ENCODE data around the gene CTNNA1.

CTNNA1 gene

GRCh38 chr5:138789771-138790242 is 36.6 kb downstream of the CTNNA1 start:
- no peak for DNase-seq (ENCODE audit: low read depth)
- TF ChIP-seq CTCF (IDR thresholded peaks at IDR 0.05; ENCODE audit: control insufficient read depth, extremely low read depth, insufficient read depth) = peak; percentile 43
- no peak overlapping the region for H3K4me3 ChIP-seq (ENCODE audit: low read depth, low read length)

GRCh38 chr5:138790684-138791083 is 37.5 kb downstream of the CTNNA1 start:
- TF ChIP-seq CTCF (IDR thresholded peaks at IDR 0.05; ENCODE audit: control insufficient read depth, extremely low read depth, insufficient read depth) = no peak
- no peak for DNase-seq (ENCODE audit: low read depth)
- no peak overlapping the region for H3K4me3 ChIP-seq (ENCODE audit: low read depth, low read length)

DNA sequence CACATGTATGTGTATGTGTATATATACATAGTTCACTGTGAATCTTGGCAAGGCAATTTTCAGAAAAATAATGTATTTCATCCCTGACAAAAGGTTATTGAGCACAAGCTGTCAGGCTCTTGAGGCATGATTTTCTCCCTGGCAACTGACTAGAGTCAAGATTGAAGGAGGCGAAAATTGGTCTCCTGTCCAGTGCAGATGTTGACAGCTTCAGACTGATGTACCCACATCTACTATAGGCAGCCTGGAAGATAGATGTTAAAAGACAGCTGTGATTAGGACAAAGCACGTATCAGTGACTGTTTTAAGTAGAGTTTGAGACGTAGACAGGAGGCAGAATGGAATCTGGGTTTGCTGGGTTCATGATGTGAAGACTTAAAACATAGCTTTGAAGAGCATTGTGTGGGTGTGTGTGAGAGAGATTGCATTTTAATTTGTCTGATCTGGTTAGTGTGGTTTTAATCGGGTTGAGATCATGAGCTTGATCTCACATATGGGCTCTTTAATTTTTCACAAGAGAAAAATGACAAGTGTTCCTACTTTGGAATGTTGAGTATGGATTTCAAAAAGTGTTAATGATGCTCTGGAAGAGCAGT is 39.1 kb downstream of the CTNNA1 start:
- H3K4me3 ChIP-seq (ENCODE audit: low read depth, low read length) = no peak overlapping the region
- no peak for DNase-seq (ENCODE audit: low read depth)
- TF ChIP-seq CTCF (IDR thresholded peaks at IDR 0.05; ENCODE audit: control insufficient read depth, extremely low read depth, insufficient read depth) = no peak

DNA sequence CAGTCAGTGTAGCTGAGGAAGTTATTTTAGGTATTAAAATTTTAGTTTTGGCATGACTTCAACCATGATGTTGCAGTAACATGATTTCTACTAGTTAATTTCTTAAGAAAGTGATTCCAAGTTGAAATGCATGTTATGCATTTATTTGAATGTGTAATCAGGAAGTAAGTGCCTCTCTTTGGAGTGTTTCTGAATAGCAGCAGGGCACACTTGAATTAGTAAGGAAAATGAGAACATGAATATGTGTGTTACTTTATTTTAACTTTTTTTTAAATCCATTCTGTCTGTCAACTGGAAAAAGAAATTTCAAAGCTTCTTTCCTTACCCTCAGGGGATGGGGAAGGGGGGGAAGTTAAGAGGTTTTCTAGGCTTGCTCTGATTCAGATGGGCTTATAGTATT is 40.4 kb downstream of the CTNNA1 start:
- DNase-seq (ENCODE audit: low read depth) = peak; percentile 59
- H3K4me3 ChIP-seq (ENCODE audit: low read depth, low read length) = no peak overlapping the region
- no peak for TF ChIP-seq CTCF (IDR thresholded peaks at IDR 0.05; ENCODE audit: control insufficient read depth, extremely low read depth, insufficient read depth)

GRCh38 chr5:138803285-138803684 is 50.1 kb downstream of the CTNNA1 start:
- no peak for DNase-seq (ENCODE audit: low read depth)
- H3K4me3 ChIP-seq (ENCODE audit: low read depth, low read length) = no peak overlapping the region
- TF ChIP-seq CTCF (IDR thresholded peaks at IDR 0.05; ENCODE audit: control insufficient read depth, extremely low read depth, insufficient read depth) = no peak

DNA sequence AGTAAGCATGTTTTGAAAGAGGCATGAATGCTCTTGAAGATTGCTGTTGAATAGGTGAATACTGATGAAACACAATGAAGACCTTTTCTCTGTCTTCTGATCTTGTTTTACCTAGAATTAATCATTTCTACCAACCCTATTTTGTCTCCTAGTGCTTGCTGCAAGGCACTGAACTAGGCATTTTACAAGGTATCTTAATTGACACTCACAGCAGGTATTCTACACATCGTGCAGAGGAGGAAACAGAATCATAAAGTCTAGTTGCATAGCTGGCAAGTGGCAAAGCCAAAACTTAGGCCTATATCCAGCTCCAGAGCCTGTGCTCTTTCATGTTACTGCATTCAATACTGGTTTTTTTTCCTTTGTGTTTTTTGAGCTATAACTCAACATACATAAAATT is 50.7 kb downstream of the CTNNA1 start:
- no peak for TF ChIP-seq CTCF (IDR thresholded peaks at IDR 0.05; ENCODE audit: control insufficient read depth, extremely low read depth, insufficient read depth)

DNA sequence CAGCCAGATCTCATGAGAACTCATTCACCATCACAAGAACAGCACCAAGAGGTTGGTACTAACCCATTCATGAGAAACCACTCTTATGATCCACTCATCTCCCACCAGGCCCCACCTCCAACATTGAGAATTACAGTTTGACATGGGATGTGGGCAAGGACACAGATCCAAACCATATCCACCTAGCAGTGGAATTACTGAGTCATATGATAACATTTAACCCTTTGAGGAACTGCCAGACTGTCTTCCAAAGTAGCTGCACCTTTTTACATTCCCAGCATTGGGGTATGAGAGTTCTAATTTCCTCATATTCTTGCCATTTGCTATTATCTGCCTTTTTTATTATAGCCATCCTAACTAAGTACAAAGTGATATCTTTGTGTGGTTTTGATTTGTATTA is 51.9 kb downstream of the CTNNA1 start:
- no peak overlapping the region for H3K4me3 ChIP-seq (ENCODE audit: low read depth, low read length)
- TF ChIP-seq CTCF (IDR thresholded peaks at IDR 0.05; ENCODE audit: control insufficient read depth, extremely low read depth, insufficient read depth) = no peak
- DNase-seq (ENCODE audit: low read depth) = no peak

More for the DNA sequence above, 50.7 kb downstream of the CTNNA1 start:
- H3K4me3 ChIP-seq (ENCODE audit: low read depth, low read length) = no peak overlapping the region
- peak; percentile 49 for DNase-seq (ENCODE audit: low read depth)

Measured in LNCaP clone FGC (cell line).